Nucleus accumbens (tissue), 56 donors: ENCODE data around the gene GTF2H1.

Source experiments
- DNase-seq, 56 donors: peaks; one replicate each; lab custom pipeline; 2025; lab: John Stamatoyannopoulos, UW

GTF2H1 gene

GRCh38 chr11:18416459-18416858 lies 94.1 kb downstream of the GTF2H1 start:
- DNase-seq: no peak
